ENCODE results near the gene KIAA1671.

The KIAA1671 gene

DNA sequence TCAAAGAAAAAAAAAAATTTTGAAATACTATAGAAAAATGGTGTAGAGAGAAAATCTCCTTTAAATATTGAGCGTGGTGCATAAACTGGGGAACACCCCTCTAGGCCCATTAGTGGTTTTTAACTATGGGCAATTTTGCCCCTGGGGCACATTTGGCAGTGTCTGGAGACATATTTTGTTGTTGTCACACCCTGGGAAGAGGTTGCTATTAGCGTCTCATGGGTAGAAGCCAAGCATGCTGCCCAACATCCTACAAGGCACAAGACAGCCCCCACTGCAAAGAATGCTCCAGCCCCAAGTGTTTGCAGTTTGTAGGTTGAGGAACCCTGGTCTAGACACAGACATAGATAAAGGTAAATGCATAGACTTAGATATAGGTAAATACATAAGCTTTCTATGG is 92.6 kb downstream of the KIAA1671 start:
- DNase-seq (ENCODE audit: low read depth in 2 of 2) = no peak

- DNase-seq (ENCODE audit: low read depth in 2 of 2) = no peak
Observed at GRCh38 chr22:25048071-25048470, 95.6 kb downstream of the KIAA1671 start.

DNA sequence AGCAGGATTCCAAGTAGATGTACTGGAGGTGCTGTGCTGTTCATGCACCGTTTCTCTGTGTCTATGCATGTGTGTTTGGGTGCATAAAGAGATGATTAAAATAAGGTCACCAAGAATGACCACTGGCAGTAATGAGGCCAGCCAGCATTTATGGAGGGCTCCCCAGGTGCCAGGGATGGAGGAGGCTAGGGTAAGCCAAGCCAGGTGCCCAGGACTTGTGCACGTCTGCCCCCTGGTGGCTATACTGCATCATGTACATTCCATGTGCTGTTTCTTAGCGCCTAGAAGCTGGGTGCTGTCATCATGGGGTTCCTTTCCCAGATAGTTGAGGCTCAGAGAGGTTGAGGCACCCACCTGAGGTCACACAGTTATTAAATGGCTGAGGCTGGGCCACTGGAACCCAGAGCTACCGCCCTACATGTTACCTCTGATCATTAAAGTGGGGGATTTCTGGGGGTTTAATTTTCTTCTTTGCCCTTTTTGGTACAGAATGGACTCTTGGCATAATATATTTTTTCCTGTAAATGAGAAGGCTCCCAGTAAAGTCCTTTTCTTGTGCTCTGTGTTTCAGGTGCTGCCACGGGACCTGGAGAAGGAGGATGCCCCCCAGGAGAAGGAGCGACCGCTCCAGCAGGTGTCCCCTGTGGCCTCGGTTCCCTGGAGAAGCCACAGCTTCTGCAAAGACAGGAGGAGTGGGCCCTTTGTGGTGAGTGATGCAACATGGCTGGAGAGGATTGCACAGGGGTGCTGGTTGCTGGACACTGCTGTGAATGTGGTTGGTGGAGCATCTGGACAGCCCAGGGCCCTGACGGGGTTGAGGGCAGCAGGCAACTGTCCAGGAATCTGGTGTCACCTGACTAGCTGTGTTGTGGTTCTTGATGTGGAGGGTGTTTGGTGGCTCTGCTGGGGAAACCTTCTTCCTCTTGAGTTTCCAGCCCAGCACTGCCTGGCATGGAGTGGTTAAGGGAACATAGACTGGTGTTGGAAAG is 96.4 kb downstream of the KIAA1671 start:
- DNase-seq (ENCODE audit: low read depth in 2 of 2) = peak; percentile 42 to 45

- DNase-seq (ENCODE audit: low read depth in 2 of 2) = no peak
Observed at GRCh38 chr22:25049770-25050169, 97.3 kb downstream of the KIAA1671 start.

DNA sequence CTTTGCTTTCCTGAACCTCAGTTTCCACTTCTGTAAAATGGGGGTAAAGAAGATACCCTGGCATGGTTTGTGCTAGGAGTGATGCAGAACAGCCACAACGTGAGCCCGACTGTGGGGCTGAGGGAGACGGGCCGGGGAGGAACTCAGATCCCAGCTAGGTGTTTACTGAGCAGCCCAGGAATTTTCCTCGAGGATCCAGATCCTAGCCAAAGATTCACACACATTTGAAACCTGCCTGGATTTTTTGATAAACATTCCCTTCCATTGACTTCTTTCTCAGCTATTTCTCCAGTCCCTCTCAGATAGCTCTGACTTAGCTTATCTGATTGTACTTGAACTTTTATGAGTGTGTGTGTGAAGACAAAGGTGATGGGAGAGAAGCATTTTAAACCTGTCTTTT is 98.0 kb downstream of the KIAA1671 start:
- DNase-seq (ENCODE audit: low read depth in 2 of 2) = no peak

DNA sequence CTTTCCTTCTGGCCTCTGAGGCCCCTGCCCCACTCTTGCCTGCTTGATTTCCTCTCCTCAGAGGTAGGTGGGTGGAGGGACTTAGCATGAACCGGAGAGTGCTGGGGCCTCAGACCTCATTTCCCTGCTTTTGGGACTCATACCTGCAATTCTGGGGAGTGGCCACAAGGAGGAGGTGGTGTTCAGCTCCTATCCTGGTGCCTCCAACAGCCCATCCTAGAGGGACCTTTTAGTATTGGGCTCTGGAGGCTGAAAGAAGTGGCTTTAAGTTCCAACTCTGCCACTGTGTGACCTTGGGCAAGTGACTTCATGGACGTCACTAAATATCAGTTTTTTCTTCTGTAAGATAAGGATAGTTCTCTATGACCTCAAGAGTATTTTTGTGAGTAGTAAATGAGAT is 98.6 kb downstream of the KIAA1671 start:
- no peak for DNase-seq (ENCODE audit: low read depth in 2 of 2)

DNA sequence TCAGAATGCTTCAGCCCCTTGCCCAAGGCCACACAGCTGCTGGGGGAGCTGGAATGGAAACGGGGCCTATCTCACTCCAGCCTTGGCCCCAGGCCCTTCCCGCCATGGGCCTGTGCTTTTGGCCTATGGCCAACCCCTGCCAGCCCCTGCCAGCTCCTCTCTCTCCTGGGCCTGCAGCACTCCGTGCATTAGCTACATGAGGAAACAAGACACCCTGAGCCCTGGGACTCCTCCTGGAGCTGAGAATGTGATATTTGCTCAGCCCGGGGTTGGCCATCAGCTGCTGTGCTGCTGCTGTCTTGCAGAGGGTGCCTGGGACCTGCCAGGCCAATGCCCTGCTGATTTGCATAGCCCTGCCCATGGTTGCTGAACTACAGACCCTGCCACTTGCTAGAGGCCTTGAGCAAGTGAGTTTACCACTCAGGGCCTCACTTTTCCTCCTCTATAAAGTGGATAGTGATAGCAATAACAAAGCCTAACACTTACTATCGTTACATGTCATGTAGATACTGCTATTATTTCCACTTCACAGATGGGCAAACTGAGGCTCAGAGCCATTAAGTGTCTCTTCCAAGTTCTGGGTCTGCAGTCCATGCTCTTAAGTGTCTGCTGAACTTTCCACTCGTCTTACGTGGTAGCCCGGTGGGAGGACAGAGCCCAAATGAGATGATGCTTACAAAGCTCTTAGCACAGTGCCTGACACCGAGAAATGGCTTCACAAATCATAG is 99.6 kb downstream of the KIAA1671 start:
- no peak for DNase-seq (ENCODE audit: low read depth in 2 of 2)

GRCh38 chr22:25053153-25053805 is 100.8 kb downstream of the KIAA1671 start:
- no peak for DNase-seq (ENCODE audit: low read depth in 2 of 2)

DNA sequence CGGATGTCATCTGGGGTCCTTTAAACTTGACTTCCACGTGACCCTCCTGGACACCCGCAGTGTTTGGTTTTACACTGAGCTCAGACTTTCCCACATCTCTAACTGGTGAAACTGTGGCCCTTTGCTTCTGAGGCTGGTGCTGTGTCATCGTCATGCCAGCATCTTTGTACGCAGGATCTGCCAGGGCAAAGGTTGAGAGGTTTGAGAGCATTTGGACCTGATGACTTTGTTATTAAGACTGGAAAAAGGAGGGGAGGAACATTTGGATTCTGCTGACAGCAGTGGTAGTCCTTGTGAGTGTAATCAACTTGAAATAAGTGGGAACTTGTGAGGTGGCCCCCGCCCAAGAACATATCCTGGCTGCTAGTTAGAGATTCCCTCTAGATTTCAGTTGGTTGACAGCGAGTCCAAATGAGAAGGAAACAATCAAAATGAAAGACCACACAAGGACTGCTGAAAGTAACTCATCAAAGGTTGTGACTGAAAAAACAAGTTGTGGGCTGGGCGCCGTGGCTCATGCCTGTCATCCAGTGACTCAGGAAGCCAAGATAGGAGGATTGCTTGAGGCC is 102.5 kb downstream of the KIAA1671 start:
- DNase-seq (ENCODE audit: low read depth in 2 of 2) = peak in 1 of 2 donors; percentile 26

DNA sequence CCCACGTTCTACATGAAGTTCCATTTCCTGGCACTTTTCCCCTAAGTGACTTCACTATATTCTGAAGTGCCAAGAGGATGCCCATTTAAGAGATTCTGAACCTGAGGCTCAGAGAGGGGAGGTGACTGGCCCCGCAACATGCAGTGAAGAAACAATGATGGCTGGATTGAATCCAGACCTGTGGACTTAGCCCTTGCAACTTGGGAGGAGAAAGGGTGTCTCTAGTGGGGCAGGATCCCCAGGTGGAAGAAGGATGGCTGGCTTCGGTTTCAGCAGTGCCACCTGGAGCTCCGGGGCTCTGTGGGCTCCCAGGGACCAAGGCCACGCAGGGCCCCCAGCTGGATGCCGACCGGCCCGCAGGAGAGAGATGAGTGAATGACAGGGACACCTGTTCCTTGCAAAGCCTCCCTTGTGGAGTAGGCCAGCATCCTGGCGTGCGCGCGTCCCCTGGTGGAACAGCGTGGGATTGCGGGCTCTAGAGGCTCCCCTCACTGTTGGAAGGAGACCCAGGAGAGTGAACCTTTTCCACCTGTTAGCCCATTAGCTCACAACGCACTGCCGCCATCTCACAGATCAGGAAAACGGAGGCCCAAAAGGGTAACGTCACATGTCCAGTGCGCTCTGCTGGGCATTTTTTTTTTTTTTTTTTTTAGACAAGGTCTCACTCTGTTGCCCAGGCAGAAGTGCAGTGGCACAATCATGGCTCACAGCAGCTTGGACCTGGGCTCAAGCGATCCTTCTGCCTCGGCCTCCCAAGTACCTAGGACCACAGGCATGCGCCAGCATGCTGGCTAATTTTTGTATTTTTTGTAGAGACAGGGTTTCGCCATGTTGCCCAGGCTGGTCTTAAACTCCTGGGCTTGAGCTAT is 104.7 kb downstream of the KIAA1671 start:
- peak in 1 of 2 donors; percentile 46 for DNase-seq (ENCODE audit: low read depth in 2 of 2)

DNA sequence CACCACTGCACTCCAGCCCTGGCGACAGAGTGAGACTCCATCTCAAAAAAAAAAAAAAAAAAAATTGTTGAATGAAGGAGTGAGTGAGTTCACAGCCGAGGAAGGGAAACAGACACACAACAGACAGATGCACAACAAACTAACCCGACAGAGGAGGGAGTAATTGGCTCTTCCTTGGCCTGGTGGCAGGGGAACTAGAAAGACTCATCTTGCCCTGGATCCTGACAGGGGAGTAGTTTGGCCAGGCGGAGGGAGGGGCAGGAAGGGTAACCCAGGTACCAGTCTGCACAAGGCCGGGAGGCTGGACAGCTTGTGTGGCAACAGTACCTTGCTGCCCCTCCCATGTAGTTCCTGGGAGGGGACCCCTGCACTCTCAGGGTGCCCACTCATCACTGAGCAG is 106.9 kb downstream of the KIAA1671 start:
- no peak for DNase-seq (ENCODE audit: low read depth in 2 of 2)

GRCh38 chr22:25060522-25061071 is 108.1 kb downstream of the KIAA1671 start:
- DNase-seq (ENCODE audit: low read depth in 2 of 2) = no peak

DNA sequence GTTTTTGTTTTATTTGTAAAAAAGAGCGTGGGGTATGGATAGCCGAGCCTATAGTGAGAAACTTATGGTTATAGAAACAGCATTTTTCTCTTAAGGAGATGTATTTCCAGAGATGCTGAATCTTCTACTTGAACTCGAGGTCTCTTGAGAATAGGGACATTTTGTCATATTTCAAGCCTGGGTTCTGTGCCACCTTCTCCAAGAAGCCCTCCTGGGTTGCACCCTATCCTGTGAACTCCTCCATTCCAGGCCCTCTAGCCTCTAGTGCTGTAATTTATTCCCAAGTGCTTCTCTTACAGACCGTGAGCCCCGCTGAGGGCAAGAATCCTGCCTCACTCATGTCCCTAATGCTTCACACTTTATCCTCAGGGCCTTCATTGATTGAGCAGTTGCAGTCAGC is 108.6 kb downstream of the KIAA1671 start:
- no peak for DNase-seq (ENCODE audit: low read depth in 2 of 2)

DNA sequence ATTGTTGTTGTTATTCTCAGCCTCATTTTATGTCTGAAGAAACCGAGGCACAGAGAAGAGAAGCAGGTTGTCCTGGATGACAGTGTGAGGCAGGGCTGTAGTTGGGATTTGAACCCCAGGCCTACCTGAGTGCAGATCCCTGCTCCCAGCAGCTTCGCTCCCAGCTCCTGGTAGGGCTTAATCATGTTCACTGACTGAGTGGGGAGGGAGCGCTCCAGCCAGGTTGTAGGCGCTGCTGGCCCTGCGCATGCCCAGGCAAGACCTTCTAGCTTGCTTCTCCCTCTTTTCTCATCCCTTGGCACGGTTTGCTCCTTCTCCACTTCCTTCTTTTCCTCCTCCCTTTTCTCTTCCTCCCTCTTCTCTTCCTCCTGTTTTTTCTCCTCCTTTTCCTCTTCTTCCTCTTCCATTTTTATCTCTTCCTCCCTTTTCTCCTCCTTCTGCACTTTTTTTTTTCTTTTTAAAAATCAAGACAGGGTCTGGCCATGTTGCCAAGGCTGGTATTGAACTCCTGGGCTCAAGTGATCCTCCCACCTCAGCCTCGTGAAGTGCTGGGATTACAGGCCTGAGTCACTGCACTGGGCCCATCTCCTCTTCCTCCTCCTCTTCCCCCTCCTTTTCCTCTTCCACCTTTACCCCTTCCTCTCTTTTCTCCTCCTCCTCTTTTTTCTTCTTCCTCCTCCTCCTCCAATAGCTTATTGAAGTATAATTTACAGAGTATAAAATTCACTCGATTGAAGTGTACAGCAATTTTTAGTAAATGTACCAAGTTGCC is 109.3 kb downstream of the KIAA1671 start:
- no peak for DNase-seq (ENCODE audit: low read depth in 2 of 2)

DNA sequence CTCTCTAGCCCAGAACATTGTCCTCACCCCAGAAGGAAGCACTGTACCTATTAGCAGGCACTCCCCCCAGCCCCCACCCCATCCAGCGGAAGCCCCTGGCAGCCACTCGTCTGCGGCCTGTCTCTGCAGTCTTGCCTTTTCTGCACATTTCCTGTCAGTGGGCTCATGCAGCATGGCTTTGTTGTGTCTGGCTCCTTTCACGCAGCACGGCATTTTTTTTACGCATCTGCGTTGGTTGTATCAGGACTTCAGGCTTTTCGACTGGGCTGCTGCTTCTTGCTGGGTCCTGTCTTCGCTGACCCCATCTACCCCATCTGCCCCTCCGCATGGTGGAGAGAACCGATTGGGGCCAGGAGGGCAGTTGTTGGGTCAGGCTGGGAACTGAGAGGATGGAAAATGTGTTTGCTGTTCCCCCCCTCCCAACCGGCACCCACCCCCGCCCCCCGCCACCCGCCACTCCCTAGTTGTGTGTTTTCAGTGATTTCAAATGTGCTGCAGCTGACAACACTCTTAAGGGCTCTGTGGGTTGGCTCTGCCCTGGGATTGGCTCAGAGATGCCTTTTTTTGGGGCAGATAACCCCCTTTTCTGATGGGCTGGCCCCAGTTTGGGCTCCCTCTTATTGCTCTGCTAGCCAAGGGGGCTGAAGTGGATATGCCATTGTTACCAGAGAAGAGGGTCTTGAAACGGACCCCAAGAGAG is 110.0 kb downstream of the KIAA1671 start:
- peak; percentile 46 to 74 for DNase-seq (ENCODE audit: low read depth in 2 of 2)

DNA sequence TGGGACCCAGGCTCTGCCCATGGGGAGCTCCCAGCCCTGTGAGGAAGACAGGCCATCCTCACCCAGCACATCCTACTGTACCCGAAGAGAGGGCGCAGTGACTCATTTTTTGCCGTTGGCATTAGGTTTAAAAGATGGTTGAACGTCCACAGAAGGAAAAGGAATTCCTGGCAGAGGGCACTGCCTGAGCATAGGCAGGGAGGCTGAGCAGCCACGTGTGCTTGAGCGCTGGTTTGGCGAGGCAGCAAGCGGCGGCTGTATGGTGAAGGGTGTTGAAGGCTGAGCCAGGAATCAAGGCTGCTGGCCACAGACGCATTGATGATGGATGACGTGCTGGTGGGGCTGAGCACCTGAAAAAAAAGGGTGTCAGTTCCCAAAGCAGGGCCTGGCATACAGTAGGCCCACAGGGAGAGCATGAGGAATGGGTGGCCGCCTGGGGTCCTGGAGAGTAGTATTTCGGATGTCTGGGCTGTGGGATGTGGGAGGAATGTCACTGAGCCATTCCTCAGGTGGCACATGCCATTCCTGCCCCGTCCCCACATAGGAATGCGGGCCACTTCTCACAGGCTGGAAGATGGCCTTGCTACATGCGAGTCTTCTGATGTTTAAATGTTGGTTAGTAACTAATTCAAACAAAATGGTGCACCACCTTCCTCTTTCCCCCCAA is 112.5 kb downstream of the KIAA1671 start:
- DNase-seq (ENCODE audit: low read depth in 2 of 2) = no peak

DNA sequence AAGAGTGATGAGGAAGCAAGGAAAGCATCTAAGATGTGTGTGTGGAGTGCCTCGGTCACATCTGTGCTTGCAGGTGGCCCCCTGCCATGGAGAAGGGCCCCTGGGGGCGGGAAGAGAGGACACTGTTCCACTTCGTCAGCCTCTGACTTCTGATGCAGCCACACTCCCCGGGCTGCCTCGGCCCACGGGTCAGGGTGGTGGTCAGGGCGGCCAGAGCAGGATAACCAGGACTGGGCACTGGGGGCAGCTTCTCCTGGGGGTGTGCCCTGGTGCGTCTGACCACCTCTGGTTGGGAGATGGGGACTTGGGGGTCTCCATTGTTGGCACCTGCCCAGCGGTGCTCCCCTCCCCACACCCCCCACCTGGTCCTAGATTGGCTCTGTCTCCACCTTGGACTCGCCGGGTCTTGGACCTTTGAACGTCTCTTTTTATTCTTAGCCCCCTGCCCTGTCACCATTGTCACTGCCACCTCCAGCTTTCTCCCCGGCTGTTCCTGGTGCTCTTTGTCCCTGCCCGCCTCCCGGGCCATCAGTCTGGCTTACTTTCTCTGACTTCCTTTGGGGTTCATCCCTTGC is 114.4 kb downstream of the KIAA1671 start:
- DNase-seq (ENCODE audit: low read depth in 2 of 2) = no peak

DNA sequence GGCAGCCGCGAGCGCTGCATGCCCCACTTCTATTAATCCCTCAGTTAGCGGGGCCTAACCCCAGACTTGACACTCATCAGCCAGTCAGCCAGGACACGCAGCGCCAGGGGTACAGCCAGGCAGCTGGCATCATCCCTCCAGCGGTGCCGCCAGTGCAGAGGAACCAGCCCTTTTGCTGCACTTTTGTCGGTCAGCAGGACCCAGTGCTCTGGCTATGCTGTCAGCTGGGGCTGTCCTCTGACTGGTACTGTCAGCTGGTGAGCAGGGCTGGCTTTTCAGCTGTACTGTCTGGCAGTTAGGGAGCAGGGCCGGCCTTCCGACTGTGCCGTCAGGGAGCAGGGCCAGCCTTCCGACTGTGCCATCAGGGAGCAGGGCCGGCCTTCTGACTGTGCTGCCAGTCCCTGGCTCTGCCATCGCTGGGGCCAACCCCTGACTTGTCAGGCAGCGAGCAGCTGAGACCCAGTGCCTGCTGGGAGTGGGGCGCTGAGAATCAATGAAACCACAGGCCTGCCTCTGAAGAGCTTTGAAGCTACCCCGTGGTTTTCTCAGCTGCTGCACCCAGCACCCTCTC is 115.4 kb downstream of the KIAA1671 start:
- peak in 1 of 2 donors; percentile 69 for DNase-seq (ENCODE audit: low read depth in 2 of 2)

All from stimulated activated CD8-positive, alpha-beta memory T cell treated with anti-CD3 and anti-CD28 coated beads, Interleukin-7, amount 100 ng/mL, for 4 hours (primary cell).